Measurements from ENCODE around the gene AMDHD2.

AMDHD2 gene

DNA sequence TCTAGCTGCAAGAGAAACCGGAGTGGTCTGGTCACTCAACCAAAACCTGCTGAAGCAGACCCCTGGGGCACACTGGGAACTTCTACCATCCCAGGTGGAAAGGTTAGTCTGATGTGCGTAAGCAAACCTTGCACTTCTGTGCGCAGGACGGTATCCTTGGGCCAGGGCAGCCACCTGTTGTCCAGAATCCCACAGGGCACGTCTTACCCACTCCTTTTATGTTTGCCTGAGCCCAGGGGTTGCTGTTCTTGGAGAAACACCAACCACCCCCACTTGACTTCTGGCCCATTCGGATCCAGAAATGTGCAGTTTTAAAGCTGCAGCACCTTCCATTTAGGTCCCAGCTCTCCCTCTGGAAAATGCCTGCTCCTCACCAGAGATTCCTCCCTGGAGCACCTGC lies 26.6 kb upstream of the AMDHD2 start:
- no peak overlapping the region for H3K27ac ChIP-seq (ENCODE audit: low read depth, low read length)
- H3K4me1 ChIP-seq (ENCODE audit: control insufficient read depth, insufficient read depth, low read length) = no peaks in the 10 kb centered on the region
- no peak overlapping the region for H3K4me3 ChIP-seq (ENCODE audit: low read depth, low read length)
- H3K36me3 ChIP-seq (ENCODE audit: control insufficient read depth, insufficient read depth, low read length) = peaks cover 24% of the 10 kb centered on the region; the same call in 1 of the 2 replicates
- H3K9me3 ChIP-seq (ENCODE audit: control insufficient read depth, insufficient read depth, low read depth, low read length) = no peaks in the 10 kb centered on the region
- no peaks in the 10 kb centered on the region for H3K27me3 ChIP-seq (ENCODE audit: control insufficient read depth, insufficient read depth, low read length)
- no peak overlapping the region for H3K9ac ChIP-seq (ENCODE audit: low read length)

DNA sequence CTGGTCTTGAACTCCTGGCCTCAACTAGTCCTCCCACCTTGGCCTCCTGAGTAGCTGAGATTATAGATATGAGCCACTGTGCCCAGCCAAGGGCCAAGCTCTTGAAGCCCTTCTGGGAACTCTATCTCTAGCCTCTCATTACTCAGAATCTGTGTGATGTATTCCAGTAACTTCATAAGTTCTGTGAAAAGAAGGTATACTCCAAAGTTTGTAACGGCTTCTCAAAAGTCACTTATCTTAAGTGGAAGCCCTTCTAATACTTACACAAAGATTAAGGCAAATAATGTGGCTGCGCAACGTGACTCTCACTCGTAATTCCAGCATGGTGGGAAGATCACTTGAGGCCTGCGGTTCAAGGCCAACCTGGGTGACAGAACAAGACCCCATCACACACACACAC lies 25.6 kb upstream of the AMDHD2 start:
- H3K27ac ChIP-seq (ENCODE audit: low read depth, low read length) = no peak overlapping the region
- peaks cover 24% of the 10 kb centered on the region; the same call in 1 of the 2 replicates for H3K36me3 ChIP-seq (ENCODE audit: control insufficient read depth, insufficient read depth, low read length)
- H3K9ac ChIP-seq (ENCODE audit: low read length) = no peak overlapping the region
- no peaks in the 10 kb centered on the region for H3K4me1 ChIP-seq (ENCODE audit: control insufficient read depth, insufficient read depth, low read length)
- H3K27me3 ChIP-seq (ENCODE audit: control insufficient read depth, insufficient read depth, low read length) = no peaks in the 10 kb centered on the region
- H3K4me3 ChIP-seq (ENCODE audit: low read depth, low read length) = no peak overlapping the region
- H3K9me3 ChIP-seq (ENCODE audit: control insufficient read depth, insufficient read depth, low read depth, low read length) = no peaks in the 10 kb centered on the region

DNA sequence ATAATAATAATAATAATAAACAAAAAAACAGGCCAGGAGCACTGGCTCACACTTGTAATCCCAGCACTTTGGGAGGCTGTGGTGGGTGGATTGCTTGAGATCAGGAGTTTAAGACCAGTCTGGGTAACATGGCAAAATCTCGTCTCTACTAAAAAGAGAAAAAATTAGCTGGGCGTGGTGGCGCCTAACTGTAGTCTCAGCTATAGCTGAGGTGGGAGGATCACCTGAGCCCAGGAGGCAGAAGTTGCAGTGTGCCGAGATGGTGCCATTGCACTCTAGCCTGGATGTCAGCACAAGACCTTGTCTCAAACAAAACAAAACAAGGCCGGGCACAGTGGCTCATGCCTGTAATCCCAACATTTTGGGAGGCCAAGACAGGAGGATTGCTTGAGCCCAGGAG lies 25.1 kb upstream of the AMDHD2 start:
- no peak overlapping the region for H3K9ac ChIP-seq (ENCODE audit: low read length)
- no peak overlapping the region for H3K27ac ChIP-seq (ENCODE audit: low read depth, low read length)
- no peaks in the 10 kb centered on the region for H3K9me3 ChIP-seq (ENCODE audit: control insufficient read depth, insufficient read depth, low read depth, low read length)
- H3K27me3 ChIP-seq (ENCODE audit: control insufficient read depth, insufficient read depth, low read length) = no peaks in the 10 kb centered on the region
- H3K4me1 ChIP-seq (ENCODE audit: control insufficient read depth, insufficient read depth, low read length) = no peaks in the 10 kb centered on the region
- peaks cover 24% of the 10 kb centered on the region; the same call in 1 of the 2 replicates for H3K36me3 ChIP-seq (ENCODE audit: control insufficient read depth, insufficient read depth, low read length)
- no peak overlapping the region for H3K4me3 ChIP-seq (ENCODE audit: low read depth, low read length)

DNA sequence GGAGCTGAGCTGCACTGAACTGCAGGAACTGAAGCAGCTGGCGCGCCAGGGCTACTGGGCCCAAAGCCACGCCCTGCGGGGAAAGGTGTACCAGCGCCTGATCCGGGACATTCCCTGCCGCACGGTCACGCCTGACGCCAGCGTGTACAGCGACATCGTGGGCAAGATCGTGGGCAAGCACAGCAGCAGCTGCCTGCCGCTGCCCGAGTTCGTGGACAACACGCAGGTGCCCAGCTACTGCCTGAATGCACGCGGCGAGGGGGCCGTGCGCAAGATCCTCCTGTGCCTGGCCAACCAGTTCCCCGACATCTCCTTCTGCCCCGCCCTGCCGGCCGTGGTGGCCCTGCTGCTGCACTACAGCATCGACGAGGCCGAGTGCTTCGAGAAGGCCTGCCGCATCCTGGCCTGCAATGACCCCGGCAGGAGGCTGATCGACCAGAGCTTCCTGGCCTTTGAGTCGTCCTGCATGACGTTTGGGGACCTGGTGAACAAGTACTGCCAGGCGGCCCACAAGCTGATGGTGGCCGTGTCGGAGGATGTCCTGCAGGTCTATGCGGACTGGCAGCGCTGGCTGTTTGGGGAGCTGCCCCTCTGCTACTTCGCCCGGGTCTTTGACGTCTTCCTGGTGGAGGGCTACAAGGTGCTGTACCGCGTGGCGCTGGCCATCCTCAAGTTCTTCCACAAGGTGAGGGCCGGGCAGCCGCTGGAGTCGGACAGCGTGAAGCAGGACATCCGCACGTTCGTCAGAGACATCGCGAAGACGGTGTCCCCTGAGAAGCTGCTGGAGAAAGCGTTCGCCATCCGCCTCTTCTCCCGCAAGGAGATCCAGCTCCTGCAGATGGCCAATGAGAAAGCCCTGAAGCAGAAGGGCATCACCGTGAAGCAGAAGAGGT lies 23.7 kb upstream of the AMDHD2 start:
- no peaks in the 10 kb centered on the region for H3K9me3 ChIP-seq (ENCODE audit: control insufficient read depth, insufficient read depth, low read depth, low read length)
- H3K4me1 ChIP-seq (ENCODE audit: control insufficient read depth, insufficient read depth, low read length) = peaks cover 5% of the 10 kb centered on the region
- no peak overlapping the region for H3K27ac ChIP-seq (ENCODE audit: low read depth, low read length)
- H3K27me3 ChIP-seq (ENCODE audit: control insufficient read depth, insufficient read depth, low read length) = no peaks in the 10 kb centered on the region
- peaks cover 24% of the 10 kb centered on the region; the same call in 1 of the 2 replicates for H3K36me3 ChIP-seq (ENCODE audit: control insufficient read depth, insufficient read depth, low read length)
- no peak overlapping the region for H3K4me3 ChIP-seq (ENCODE audit: low read depth, low read length)
- H3K9ac ChIP-seq (ENCODE audit: low read length) = no peak overlapping the region

DNA sequence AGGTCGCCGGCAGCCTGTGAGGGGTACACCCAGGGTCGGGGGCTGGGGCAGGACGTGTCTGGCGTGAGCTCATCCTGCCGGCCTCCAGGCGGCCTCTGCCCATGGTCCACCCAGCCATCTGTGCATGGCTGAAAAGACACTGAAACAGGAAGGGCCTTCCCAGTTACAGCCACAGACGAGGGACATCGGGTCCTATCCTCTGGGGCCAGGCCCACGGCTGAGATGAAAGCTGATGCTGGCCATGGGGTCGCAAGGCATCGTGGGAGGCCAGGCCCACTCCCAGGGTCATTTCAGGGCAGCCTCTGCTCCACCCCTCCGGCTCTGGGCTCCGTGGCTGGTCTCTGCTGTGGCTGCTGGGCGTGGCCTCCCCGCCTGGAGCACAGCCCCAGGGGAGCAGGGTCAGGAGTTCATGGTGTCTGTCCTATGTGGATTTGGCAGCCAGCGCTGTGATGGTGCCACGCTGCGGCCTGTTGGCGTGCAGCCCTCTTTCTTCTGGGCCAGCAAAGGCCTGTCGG lies 23.0 kb upstream of the AMDHD2 start:
- H3K9ac ChIP-seq (ENCODE audit: low read length) = no peak overlapping the region
- peaks cover 24% of the 10 kb centered on the region; the same call in 1 of the 2 replicates for H3K36me3 ChIP-seq (ENCODE audit: control insufficient read depth, insufficient read depth, low read length)
- H3K4me1 ChIP-seq (ENCODE audit: control insufficient read depth, insufficient read depth, low read length) = peaks cover 11% of the 10 kb centered on the region
- H3K4me3 ChIP-seq (ENCODE audit: low read depth, low read length) = no peak overlapping the region
- H3K27ac ChIP-seq (ENCODE audit: low read depth, low read length) = no peak overlapping the region
- no peaks in the 10 kb centered on the region for H3K27me3 ChIP-seq (ENCODE audit: control insufficient read depth, insufficient read depth, low read length)
- no peaks in the 10 kb centered on the region for H3K9me3 ChIP-seq (ENCODE audit: control insufficient read depth, insufficient read depth, low read depth, low read length)

DNA sequence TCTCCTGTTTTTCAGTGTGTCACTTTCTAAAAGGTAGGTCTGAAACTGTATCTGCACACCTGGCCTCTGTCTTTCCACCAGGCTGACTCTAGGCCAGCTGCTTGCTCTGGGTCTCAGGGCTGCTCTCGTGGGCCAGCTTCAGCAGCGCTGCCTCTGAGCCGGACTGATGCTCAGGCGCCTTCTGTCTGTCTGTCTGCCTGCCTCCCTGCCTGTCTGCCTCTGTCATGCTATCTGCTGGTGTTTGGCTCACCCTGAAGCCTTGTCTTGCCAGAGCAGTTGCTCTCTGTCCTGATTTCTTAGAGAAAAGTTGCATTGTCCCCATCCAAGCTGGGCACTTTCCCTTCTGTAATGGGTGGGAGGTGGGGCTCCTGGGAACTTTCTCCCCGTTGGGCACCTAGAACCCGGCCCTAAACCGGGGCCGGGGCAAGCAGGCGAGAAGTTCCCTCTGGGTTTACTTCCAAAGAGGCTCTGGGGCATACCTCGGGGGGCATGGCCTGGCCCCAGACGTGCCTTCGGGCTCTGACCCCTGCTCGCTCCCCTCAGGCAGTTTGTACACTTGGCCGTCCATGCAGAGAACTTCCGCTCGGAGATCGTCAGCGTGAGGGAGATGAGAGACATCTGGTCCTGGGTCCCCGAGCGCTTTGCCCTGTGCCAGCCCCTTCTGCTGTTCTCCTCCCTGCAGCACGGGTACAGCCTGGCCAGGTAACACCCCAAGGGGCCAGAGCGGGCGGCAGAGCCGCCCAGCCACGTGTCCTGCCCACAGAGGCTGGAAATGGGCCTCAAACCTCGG lies 22.3 kb upstream of the AMDHD2 start:
- Histone ChIP-seq H3K27ac (ENCODE audit: low read depth, low read length) (no peak overlapping the region), H3K9me3 (ENCODE audit: control insufficient read depth, insufficient read depth, low read depth, low read length) (no peaks in the 10 kb centered on the region), H3K9ac (ENCODE audit: low read length) (no peak overlapping the region), H3K4me1 (ENCODE audit: control insufficient read depth, insufficient read depth, low read length) (peaks cover 11% of the 10 kb centered on the region), H3K36me3 (ENCODE audit: control insufficient read depth, insufficient read depth, low read length) (peaks cover 24% of the 10 kb centered on the region; the same call in 1 of the 2 replicates), H3K27me3 (ENCODE audit: control insufficient read depth, insufficient read depth, low read length) (no peaks in the 10 kb centered on the region), H3K4me3 (ENCODE audit: low read depth, low read length) (no peak overlapping the region)

DNA sequence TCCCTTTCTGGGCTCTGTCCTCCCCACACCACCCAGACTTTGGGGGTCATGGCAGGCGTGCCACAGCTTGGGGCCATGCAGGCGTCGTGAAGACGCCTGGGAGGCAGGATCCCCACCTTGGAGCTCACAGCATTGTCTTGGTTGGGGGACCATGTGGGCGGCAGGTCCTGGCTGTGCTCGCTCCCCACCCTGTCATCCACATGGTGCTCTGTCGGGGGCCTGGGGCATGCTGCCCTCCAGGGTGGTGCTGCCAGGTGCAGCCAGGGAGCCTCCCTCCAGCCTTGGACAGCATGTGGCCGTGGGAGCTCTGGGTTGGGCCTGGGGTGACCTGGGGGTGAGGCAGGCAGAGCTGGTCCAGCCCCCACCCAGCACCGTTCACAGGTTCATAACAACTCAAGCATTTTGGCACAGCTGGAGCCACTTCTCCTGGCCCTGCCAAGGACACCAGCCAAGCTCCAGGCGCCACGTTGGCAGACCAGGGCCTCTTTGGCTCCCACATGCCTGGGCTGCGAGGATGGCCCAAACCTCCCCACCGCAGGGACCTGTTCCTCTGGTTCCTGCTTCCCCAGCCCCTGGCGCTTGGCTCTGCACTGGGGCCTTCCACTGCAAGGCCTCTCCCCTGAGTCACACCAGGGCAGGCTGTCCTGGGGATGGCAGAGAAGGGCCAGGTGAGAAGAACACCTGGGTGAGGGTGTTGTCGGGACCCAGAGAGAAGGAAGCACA lies 21.5 kb upstream of the AMDHD2 start:
- H3K27me3 ChIP-seq (ENCODE audit: control insufficient read depth, insufficient read depth, low read length) = no peaks in the 10 kb centered on the region
- H3K4me1 ChIP-seq (ENCODE audit: control insufficient read depth, insufficient read depth, low read length) = peaks cover 11% of the 10 kb centered on the region

DNA sequence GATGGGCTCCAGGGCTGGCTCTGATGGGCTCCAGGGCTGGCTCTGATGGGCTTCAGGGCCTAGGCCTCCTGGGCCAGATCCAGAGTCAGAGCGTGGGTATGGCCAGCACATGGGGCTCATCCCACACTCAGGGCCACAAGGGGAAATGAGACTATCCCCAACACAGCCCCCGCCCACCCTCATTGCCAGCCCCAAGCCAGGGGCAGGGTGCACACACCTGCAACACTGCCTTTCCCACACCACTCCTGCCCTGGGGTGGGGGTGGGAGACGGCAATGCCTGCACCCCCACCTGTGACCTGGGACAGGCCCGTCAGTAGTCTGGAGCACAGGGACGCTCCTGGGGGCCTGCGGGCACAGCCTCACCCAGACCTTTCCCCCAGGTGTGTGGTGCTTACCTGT lies 20.7 kb upstream of the AMDHD2 start:
- H3K9me3 ChIP-seq (ENCODE audit: control insufficient read depth, insufficient read depth, low read depth, low read length) = no peaks in the 10 kb centered on the region
- peaks cover 24% of the 10 kb centered on the region; the same call in 1 of the 2 replicates for H3K36me3 ChIP-seq (ENCODE audit: control insufficient read depth, insufficient read depth, low read length)
- H3K4me3 ChIP-seq (ENCODE audit: low read depth, low read length) = no peak overlapping the region
- no peaks in the 10 kb centered on the region for H3K27me3 ChIP-seq (ENCODE audit: control insufficient read depth, insufficient read depth, low read length)
- no peak overlapping the region for H3K27ac ChIP-seq (ENCODE audit: low read depth, low read length)
- peaks cover 11% of the 10 kb centered on the region for H3K4me1 ChIP-seq (ENCODE audit: control insufficient read depth, insufficient read depth, low read length)
- H3K9ac ChIP-seq (ENCODE audit: low read length) = no peak overlapping the region

More for the DNA sequence above, 21.5 kb upstream of the AMDHD2 start:
- Histone ChIP-seq H3K4me3 (ENCODE audit: low read depth, low read length) (no peak overlapping the region), H3K36me3 (ENCODE audit: control insufficient read depth, insufficient read depth, low read length) (peaks cover 24% of the 10 kb centered on the region; the same call in 1 of the 2 replicates), H3K9ac (ENCODE audit: low read length) (no peak overlapping the region), H3K9me3 (ENCODE audit: control insufficient read depth, insufficient read depth, low read depth, low read length) (no peaks in the 10 kb centered on the region), H3K27ac (ENCODE audit: low read depth, low read length) (no peak overlapping the region)

DNA sequence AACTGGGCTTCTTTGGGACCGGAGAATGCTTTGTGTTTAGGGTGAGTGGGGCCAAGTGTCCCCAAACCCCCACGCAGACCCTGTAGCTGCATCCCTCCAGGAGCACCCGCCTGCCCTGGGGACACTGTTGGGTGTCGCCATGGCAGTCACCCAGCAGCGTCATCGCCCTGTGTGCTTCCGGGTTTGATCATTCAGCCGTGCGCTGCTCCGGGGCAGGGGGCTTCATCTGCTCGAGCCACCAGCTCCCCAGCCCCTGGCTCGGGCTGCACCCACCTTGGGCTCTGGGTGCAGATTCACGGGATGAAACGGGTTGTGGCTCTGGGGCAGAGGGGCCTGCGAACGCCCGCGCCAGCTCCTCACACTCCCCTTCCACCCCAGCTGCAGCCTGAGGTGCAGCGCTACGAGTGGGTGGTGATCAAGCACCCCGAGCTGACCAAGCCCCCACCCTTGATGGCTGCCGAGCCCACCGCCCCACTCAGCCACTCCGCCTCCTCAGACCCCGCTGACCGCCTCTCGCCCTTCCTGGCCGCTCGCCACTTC lies 20.2 kb upstream of the AMDHD2 start:
- no peaks in the 10 kb centered on the region for H3K9me3 ChIP-seq (ENCODE audit: control insufficient read depth, insufficient read depth, low read depth, low read length)
- H3K36me3 ChIP-seq (ENCODE audit: control insufficient read depth, insufficient read depth, low read length) = peaks cover 24% of the 10 kb centered on the region; the same call in 1 of the 2 replicates
- no peaks in the 10 kb centered on the region for H3K27me3 ChIP-seq (ENCODE audit: control insufficient read depth, insufficient read depth, low read length)
- peaks cover 11% of the 10 kb centered on the region for H3K4me1 ChIP-seq (ENCODE audit: control insufficient read depth, insufficient read depth, low read length)
- no peak overlapping the region for H3K9ac ChIP-seq (ENCODE audit: low read length)
- no peak overlapping the region for H3K27ac ChIP-seq (ENCODE audit: low read depth, low read length)
- H3K4me3 ChIP-seq (ENCODE audit: low read depth, low read length) = no peak overlapping the region

DNA sequence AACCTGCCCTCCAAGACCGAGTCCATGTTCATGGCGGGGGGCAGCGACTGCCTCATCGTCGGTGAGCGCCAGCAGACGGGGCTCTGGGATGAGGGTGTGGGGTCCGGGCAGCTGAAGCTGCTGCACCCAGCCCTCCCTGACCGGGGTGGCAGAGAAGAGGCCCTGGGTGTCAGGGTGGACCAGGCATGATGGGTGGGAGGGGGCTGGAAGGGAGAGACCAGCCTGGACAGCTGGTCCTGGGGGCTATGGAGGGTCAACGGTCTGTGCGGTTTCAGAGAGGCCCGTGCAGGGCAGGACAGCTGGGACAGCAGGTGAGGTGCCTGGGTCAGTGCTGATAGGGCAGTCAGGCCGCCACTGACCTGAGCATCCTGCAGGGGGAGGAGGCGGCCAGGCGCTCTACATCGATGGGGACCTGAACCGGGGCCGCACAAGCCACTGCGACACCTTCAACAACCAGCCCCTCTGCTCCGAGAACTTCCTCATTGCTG lies 19.7 kb upstream of the AMDHD2 start:
- Histone ChIP-seq H3K27me3 (ENCODE audit: control insufficient read depth, insufficient read depth, low read length) (no peaks in the 10 kb centered on the region), H3K36me3 (ENCODE audit: control insufficient read depth, insufficient read depth, low read length) (peaks cover 24% of the 10 kb centered on the region; the same call in 1 of the 2 replicates), H3K4me1 (ENCODE audit: control insufficient read depth, insufficient read depth, low read length) (peaks cover 11% of the 10 kb centered on the region), H3K27ac (ENCODE audit: low read depth, low read length) (0 out of 2 replicates have a peak overlapping the region, but pooled peaks have one; percentile 29), H3K9ac (ENCODE audit: low read length) (no peak overlapping the region), H3K4me3 (ENCODE audit: low read depth, low read length) (no peak overlapping the region), H3K9me3 (ENCODE audit: control insufficient read depth, insufficient read depth, low read depth, low read length) (no peaks in the 10 kb centered on the region)

Data from HUES6 (cell line).